Measurements from ENCODE around the gene BUB1. TPM values are rescaled to one million over a fixed set of nuclear protein-coding genes. Genes with fewer than 3 reads are reported as not detected.

Gene BUB1
- total and polyA plus RNA-seq, 9 of the 15 experiments (the other 6 are each of a cell fraction or from before 2014, with no cell fraction given), result 73.4 to 247 (median 118) TPM

DNA sequence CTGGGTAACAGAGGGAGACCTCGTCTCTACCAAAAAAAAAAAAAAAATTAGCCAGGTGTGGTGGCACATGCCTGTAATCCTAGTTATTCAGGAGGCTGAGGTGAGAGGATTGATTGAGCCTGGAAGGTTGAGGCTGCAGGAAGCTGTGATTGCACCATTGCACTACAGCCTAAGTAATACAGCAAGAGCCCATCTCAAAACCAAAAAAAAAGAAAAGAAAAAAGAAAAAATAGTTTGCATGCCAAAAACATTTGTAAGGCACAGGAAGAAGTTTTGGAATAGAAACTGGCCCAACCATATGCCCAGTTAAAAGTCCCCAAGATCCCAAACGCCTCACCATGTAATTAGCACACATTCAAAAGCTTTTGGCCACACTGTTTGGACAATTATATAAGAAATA, 41.1 kb upstream of the BUB1 start:
- Histone ChIP-seq H3K9me1 (ENCODE audit: control insufficient read depth, insufficient read depth, low read length) (no peaks in the 10 kb centered on the region), H3K36me3 (ENCODE audit: control insufficient read depth, insufficient read depth, low read length) (no peaks in the 10 kb centered on the region), H3K4me1 (replicated peaks in 1 of 2; ENCODE audit: control insufficient read depth in 2 of 2, insufficient read depth in 2 of 2, low read length in 2 of 2) (peaks cover 0 to 4% of the 10 kb centered on the region in 2 experiments; a peak in 2 of 5 replicates), H3K4me3 (no peak overlapping the region), H4K20me1 (replicated peaks; ENCODE audit: control insufficient read depth, insufficient read depth, low read length) (no peaks in the 10 kb centered on the region), H3K27me3 (ENCODE audit: control insufficient read depth in 2 of 2, insufficient read depth in 2 of 2, low read length in 2 of 2) (peaks cover 13 to 15% of the 10 kb centered on the region in 2 experiments), H3K9me3 (replicated peaks; ENCODE audit: control insufficient read depth, insufficient read depth, low read depth, low read length) (no peaks in the 10 kb centered on the region), H3K27ac (ENCODE audit: extremely low read depth, low read depth, low read length) (no peak overlapping the region), H3K4me2 (ENCODE audit: insufficient read depth, low read length) (no peak overlapping the region), H2AFZ (ENCODE audit: low read depth, low read length) (no peak overlapping the region), H3K9ac (ENCODE audit: insufficient read depth in 1 of 2, low read depth in 2 of 2, low read length in 2 of 2) (no peak overlapping the region), H3K79me2 (ENCODE audit: control insufficient read depth, insufficient read depth, low read length) (no peaks in the 10 kb centered on the region)
- DNase-seq (ENCODE audit: extremely low read depth in 1 of 4, low spot score in 3 of 4) (no peak), FAIRE-seq (no peak), ATAC-seq (no peak)
- CTCF ChIA-PET (ENCODE audit: low intra/inter-chr PET ratio), result no interaction called here
- intact Hi-C loops (cut with micrococcal nuclease) (no loop called here), in situ Hi-C loops (cut with MboI) (no loop called here)
- POLR2A ChIA-PET, result interaction anchor here (0.9 to 1.7 kb wide), 3 partner anchors 9 to 40 kb away, joined by 4 to 5 read pairs (median 4); no protein-coding TSS in a partner anchor
- no TSS peak for BruUV-seq (replicated peaks)
- TF ChIP-seq KLF16 (IDR thresholded peaks at IDR 0.05) (no peak), NCOA1 (IDR thresholded peaks at IDR 0.05; ENCODE audit: low read depth) (no peak), SREBF2 (CRISPR knock-in tag; IDR thresholded peaks at IDR 0.05) (no peak), ZBTB8A (IDR thresholded peaks at IDR 0.05; ENCODE audit: partially characterized antibody) (no peak), NBN (IDR thresholded peaks at IDR 0.05; ENCODE audit: low read depth) (no peak)
- TF ChIP-seq, protein P1, sequence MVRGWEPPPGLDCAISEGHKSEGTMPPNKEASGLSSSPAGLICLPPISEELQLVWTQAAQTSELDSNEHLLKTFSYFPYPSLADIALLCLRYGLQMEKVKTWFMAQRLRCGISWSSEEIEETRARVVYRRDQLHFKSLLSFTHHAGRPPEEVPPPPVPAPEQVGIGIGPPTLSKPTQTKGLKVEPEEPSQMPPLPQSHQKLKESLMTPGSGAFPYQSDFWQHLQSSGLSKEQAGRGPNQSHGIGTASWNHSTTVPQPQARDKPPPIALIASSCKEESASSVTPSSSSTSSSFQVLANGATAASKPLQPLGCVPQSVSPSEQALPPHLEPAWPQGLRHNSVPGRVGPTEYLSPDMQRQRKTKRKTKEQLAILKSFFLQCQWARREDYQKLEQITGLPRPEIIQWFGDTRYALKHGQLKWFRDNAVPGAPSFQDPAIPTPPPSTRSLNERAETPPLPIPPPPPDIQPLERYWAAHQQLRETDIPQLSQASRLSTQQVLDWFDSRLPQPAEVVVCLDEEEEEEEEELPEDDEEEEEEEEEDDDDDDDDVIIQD (CRISPR knock-in tag; IDR thresholded peaks at IDR 0.05), result no peak
- TF ChIP-seq, protein P2, sequence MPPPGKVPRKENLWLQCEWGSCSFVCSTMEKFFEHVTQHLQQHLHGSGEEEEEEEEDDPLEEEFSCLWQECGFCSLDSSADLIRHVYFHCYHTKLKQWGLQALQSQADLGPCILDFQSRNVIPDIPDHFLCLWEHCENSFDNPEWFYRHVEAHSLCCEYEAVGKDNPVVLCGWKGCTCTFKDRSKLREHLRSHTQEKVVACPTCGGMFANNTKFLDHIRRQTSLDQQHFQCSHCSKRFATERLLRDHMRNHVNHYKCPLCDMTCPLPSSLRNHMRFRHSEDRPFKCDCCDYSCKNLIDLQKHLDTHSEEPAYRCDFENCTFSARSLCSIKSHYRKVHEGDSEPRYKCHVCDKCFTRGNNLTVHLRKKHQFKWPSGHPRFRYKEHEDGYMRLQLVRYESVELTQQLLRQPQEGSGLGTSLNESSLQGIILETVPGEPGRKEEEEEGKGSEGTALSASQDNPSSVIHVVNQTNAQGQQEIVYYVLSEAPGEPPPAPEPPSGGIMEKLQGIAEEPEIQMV (tag; conservative IDR thresholded peaks at IDR 0.05; ENCODE audit: low read depth), result no peak
- TF ChIP-seq, protein P3, sequence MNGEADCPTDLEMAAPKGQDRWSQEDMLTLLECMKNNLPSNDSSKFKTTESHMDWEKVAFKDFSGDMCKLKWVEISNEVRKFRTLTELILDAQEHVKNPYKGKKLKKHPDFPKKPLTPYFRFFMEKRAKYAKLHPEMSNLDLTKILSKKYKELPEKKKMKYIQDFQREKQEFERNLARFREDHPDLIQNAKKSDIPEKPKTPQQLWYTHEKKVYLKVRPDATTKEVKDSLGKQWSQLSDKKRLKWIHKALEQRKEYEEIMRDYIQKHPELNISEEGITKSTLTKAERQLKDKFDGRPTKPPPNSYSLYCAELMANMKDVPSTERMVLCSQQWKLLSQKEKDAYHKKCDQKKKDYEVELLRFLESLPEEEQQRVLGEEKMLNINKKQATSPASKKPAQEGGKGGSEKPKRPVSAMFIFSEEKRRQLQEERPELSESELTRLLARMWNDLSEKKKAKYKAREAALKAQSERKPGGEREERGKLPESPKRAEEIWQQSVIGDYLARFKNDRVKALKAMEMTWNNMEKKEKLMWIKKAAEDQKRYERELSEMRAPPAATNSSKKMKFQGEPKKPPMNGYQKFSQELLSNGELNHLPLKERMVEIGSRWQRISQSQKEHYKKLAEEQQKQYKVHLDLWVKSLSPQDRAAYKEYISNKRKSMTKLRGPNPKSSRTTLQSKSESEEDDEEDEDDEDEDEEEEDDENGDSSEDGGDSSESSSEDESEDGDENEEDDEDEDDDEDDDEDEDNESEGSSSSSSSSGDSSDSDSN (IDR thresholded peaks at IDR 0.05; ENCODE audit: borderline replicate concordance in 1 of 2, low read depth in 2 of 2, low read length in 2 of 2), result no peak
- TF ChIP-seq, protein P4, sequence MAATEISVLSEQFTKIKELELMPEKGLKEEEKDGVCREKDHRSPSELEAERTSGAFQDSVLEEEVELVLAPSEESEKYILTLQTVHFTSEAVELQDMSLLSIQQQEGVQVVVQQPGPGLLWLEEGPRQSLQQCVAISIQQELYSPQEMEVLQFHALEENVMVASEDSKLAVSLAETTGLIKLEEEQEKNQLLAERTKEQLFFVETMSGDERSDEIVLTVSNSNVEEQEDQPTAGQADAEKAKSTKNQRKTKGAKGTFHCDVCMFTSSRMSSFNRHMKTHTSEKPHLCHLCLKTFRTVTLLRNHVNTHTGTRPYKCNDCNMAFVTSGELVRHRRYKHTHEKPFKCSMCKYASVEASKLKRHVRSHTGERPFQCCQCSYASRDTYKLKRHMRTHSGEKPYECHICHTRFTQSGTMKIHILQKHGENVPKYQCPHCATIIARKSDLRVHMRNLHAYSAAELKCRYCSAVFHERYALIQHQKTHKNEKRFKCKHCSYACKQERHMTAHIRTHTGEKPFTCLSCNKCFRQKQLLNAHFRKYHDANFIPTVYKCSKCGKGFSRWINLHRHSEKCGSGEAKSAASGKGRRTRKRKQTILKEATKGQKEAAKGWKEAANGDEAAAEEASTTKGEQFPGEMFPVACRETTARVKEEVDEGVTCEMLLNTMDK (IDR thresholded peaks at IDR 0.05; ENCODE audit: borderline replicate concordance, insufficient read depth, low read depth, low read length, poor library complexity, severe bottlenecking), result no peak
- TF ChIP-seq, protein P5, sequence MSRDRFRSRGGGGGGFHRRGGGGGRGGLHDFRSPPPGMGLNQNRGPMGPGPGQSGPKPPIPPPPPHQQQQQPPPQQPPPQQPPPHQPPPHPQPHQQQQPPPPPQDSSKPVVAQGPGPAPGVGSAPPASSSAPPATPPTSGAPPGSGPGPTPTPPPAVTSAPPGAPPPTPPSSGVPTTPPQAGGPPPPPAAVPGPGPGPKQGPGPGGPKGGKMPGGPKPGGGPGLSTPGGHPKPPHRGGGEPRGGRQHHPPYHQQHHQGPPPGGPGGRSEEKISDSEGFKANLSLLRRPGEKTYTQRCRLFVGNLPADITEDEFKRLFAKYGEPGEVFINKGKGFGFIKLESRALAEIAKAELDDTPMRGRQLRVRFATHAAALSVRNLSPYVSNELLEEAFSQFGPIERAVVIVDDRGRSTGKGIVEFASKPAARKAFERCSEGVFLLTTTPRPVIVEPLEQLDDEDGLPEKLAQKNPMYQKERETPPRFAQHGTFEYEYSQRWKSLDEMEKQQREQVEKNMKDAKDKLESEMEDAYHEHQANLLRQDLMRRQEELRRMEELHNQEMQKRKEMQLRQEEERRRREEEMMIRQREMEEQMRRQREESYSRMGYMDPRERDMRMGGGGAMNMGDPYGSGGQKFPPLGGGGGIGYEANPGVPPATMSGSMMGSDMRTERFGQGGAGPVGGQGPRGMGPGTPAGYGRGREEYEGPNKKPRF (IDR thresholded peaks at IDR 0.05; ENCODE audit: low read depth, low read length), result no peak
- 0% methylated on average over 2 of the region's 2 CpGs for WGBS (ENCODE audit: insufficient coverage, low coverage, missing lambda C conversion rate)

Data from K562 (cell line).